ENCODE measurements around the gene RHOXF2. TPM values are rescaled to one million over a fixed set of nuclear protein-coding genes. Genes with fewer than 3 reads are reported as not detected.
"Not testable (repeated sequence)": the region's sequence is repeated elsewhere in the genome, so short reads cannot be mapped to it uniquely, and the experiment has no call there.

RHOXF2 gene, protein sequence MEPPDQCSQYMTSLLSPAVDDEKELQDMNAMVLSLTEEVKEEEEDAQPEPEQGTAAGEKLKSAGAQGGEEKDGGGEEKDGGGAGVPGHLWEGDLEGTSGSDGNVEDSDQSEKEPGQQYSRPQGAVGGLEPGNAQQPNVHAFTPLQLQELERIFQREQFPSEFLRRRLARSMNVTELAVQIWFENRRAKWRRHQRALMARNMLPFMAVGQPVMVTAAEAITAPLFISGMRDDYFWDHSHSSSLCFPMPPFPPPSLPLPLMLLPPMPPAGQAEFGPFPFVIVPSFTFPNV
- not detected in 2 replicates for total RNA-seq (2014; rRNA removed; shearing (Covaris generic))
- polyA plus RNA-seq (2014; cell fraction: nucleus; rRNA removed): not detected in 2 replicates

DNA sequence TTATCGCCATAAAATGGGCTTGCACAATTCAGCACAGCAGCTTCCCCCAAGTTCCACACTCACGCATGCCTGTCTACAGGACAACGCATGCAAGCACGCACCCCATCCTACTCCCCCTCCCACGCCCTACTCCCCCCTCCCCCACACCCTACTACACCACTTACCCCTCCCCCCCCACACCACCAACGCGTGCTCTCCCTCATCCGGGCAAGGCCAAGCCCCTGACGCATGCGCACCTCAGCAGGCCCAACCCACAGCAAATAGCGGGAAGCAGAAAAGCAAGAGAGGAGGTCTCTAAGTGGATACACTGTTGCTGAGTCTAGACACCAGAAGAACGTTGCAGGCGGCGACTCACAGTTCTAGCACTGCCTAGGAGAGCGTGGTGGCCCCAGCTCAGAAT is at the start of gene RHOXF2:
TSS of gene RHOXF2 (plus strand) at position 301 of the 400 bp plus-strand sequence. CDS start 138 bp downstream, outside the sequence.
- not testable (repeated sequence) for DNase-seq (ENCODE audit: extremely low read depth, low read depth)

DNA sequence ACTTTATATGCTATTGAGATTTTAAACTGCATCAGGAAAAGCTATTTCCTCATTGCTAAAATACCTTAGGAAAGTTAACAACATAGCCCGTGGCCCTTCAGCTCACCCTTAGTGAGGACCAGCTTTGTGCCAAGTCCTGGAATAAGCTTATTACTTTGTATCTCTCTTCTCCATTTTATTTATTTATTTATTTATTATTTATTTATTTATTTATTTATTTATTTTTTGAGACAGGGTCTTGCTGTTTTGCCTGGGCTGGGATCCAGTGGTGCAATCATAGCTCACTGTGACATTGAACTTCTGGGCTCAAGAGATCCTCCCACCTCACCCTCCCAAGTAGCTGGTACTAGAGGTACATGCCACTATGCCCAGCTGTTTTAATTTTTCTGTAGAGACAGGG is 49.0 kb upstream of the RHOXF2 start:
- no peak for DNase-seq (ENCODE audit: extremely low read depth, low read depth)

DNA sequence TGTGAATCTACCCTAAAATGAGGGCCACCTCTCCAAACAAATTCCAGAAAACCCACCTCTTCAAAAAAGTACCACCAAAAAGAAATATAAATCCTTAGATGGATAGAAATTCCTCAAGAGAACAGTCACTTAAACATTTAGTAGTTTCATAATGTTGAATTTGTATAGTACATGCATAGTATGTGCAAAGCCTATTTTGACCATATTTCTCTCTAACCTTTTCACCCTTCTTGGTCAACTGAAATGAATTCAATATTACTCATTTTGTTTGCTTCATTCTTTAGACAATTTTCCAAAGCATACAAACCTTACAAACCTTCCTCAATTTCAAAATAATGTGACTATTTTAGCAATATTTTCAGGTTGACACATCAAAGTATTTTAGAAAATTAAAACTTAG is 46.8 kb upstream of the RHOXF2 start:
- DNase-seq (ENCODE audit: extremely low read depth, low read depth): no peak

DNA sequence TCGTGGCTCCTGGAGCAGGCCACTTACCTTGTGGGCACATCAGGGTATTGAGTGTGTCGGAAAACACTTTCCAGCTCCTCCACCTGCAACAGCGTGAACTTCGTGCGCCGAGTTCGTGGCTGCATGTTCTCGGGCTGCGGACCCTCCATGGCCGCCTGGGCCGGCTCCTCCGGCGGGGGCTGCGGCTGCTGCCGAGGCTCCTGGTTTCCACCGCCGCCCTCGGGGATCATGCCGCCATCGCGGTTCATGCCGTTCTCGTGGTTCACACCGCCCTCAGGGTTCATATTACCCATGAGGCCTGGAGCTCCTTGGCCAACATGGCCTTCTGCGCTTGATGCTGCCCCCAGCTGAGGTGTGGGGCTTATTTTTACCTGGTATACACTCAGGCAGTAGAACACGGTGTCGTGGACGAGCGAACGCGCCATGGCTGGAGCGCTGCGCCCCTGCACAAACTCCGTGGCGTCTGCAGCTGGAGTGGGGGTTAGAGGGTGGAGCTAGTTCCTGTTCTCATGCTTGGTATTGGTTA is 42.9 kb upstream of the RHOXF2 start, which contains the start of gene RHOXF1:
TSS of gene RHOXF1 (minus strand) at position 476 of the 526 bp plus-strand sequence. CDS start at position 425, 51 bp downstream.
- no peak for DNase-seq (ENCODE audit: extremely low read depth, low read depth)

DNA sequence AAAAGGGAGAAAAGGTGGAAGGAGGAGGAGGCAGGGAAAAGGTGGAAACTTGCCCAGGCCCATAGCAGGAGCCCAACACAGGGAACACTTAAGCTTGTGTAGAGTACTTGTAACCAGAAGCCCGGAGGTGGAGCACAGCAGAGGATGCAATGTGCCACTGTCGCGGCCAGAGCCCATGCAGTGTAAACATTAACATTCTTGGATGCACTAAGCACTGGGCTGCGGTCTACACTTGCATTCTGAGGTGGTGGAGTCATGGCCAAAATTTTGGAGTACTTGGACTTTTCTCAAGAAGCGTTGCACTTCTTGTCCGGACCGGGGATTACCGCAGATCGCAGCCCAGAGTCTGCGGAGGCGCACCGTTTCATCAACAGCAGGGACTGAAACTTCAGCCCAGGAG is 38.2 kb upstream of the RHOXF2 start:
- DNase-seq (ENCODE audit: extremely low read depth, low read depth): no peak

DNA sequence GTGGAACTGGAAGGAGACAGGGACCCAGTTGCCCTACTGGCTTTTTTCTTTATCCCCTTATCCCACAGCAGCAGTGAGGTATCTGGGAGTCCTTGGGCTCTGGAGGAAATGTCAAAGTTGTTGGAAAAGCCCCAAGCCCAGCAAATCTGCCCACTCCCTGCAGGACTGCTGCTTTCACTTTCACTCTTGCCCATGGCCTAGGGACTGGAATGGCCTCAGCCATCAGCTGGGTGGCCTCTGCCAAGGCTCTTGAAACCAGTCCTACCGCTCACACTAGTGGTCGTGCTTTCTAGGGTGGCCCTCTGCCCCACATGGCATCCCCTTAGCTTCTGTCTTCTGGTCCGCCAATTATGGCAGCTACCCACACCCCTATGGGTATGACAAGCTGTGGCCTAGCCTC is 33.0 kb upstream of the RHOXF2 start:
- DNase-seq (ENCODE audit: extremely low read depth, low read depth): no peak

DNA sequence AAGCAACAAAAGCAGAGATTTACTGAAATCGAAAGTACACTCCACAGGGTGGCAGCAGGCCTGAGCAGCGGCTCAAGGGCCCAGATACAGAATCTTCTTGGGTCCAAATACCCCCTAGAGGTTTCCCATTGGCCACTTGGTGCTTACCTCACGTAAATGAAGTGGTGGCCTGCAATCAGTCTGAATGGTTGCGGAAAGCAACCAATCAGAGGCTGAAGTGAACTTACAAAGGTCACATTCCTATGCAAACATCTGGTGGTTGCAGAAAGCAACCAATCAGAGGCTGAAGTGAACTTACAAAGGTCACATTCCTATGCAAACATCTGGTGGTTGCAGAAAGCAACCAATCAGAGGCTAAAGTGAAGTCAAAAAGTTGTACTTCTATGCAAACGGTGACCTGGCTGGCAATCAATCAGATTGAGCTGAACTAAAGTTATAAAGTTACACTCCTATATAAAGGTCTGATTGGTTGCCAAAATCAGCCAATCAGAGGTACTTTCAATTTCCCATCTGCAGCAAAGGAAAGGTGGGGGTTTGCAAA is 30.0 kb upstream of the RHOXF2 start:
- not testable (repeated sequence) for DNase-seq (ENCODE audit: extremely low read depth, low read depth)

DNA sequence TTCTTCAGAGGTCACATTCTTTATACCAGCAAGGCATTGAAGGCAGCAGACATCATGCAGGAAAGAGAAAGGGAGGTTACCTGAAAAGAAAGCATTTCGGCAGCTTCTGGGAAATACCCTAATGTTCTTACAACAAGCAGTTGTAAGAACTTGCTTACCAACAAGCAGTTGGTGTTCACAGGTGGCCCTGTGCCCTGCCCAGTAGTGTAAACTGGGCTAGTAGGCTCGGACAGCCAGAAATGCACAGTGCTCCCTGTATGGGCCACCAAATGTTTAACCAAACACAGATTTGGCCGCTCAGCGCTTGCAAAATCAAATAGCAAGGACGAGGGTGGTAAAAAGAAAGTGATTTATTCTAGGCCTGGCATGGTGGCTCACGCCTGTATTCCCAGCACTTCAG is 22.3 kb upstream of the RHOXF2 start:
- DNase-seq (ENCODE audit: extremely low read depth, low read depth): no peak

DNA sequence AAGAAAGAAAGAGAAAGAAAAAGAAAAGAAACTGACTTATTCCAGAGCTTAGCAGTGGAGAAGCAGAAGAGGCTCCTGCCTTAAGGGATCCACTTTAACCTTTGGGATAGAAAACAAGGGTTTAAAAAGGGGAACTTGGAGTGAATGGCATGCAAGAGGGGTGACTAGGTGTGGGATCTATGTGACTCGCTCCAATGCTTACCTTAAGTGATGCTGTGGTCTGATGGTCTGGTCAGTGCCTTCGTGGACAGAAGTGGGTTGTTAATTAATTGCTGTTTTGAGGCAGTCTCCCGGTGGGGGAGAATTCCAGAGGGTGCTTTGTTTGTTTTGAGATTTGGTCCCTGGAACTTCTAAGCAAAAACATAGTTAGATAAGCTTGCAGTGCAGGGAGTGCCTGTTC is 21.6 kb upstream of the RHOXF2 start:
- no peak for DNase-seq (ENCODE audit: extremely low read depth, low read depth)

DNA sequence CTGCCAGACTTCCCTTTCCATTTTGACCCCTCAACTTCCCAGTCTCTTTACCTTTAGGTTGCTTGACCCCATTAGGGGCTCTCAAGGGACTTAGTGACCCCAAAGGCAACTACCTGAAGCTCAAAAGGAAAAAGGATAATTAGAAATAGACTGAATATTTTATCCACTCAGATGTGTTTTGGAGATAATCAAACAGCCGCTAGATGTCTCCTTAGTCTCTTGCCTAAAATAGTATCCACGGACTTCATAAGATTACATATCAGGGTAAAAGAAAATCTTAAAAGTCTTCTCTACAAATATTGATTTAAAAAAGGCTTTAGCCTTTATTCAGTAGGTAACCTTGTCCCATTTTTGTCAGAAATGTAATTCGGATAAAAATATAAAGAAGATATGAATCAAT is 21.0 kb upstream of the RHOXF2 start:
- peak; percentile 8 for DNase-seq (ENCODE audit: extremely low read depth, low read depth)

DNA sequence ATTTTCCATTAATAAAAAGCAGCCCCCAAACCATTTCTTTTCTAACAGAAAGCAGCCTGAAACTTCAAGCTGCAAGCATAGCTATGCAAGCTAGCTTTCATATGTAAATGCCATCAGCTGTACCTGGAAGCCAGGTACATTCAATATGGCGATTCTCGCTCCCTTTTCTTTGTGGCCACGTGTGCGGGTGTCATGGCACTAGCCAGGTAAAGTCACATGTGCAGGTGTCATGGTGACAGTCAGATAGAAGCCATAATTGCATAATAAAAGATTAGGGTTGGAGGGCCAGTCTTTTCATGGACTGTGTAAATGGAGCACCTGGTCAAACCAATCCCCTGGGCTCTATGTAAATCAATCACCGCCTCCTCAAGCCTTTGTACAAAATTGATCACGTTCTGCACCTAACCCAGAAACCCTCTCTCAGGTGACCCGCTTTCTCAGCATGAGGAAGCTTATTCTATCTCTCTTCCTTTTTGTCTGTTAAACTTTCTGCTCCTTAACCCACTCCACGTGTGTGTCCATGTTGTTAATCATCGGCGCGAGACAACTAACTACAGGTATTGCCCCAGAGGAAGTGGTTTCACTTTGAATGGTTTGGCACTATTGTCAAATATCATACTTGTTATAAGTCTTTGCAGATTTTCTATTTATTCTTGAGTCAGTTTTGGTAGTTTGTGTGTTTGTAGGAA is 18.0 kb upstream of the RHOXF2 start:
- DNase-seq (ENCODE audit: extremely low read depth, low read depth): no peak

DNA sequence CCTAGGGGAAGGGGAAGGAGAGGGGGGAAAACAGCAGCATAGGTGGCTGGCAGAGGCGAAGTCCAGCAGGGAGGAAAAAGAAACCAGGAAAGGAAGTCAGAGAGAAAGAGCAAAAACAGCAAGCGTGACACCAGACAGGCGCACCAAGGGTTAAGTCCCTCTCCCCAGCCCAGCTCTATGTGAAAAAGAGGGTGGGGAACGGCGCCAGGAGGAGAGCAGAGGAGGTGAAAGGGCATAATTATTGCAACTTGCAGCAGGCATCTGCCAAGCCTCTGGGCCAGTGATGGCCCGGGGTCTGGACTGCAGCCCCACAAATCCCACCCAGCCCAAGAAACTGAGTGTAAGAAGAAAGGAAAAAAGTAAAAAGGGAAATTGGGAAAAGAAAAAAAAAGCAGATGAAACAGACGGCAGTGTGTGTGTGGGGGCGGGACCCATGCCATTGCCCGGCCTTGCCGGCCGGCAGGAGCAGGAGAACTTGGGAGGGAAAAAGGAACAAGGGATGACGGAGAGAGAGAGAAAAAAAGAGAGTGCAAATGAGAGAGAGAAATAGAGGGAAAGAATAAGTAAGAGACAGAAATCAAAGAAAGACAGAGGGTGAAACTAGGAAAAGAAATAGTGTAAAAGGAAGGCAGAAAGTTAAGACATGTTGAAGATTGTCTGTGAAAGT is 14.1 kb upstream of the RHOXF2 start:
- no peak for DNase-seq (ENCODE audit: extremely low read depth, low read depth)

DNA sequence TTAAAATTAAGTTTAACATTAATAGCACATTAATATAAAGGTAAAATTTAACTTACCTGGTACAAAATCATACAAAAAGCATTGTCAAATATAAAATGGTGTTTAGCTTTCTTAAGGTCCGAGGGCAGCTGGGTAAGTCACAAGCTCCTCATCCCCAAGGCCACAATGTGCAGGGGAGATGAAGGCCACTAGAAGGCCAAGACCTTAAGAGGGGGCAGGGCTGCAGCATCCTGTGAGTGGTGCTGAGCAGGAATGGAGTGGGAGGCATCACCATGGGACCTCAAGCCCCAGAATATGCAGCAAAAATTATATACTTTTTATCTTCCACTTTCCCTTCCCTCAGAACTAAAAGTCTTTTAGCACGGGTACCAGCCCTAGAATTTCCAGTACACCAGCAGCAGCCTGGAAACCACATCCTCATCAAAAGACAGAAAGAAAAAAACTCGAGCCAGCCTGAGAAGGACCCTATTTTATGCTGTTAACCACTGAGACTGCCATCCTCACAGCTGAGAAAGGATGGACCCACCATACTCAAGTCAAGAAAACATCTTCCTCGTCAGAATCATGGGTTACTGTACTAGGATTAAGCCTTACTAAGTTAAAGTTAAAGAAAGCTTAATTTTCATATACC is 13.0 kb upstream of the RHOXF2 start:
- DNase-seq (ENCODE audit: extremely low read depth, low read depth): no peak

DNA sequence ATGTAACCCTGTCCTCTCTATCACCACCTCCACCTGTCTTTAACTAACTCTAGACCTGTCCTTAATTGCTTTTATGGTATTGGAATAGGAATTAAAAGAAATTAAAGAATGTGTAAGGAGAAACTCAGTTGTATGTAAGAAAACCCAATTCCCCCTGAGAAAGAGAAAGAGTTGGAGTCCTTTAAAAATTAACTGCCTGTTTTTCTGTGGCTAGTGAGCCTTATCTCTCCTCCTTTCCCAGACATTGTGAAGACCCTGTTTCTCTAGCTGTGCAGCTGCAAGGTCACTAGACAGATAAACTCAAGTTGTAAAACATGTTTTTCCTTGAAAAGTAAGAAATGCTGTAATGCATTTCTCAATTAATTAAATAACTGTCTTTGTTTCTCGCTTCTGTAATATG is 12.1 kb upstream of the RHOXF2 start:
- DNase-seq (ENCODE audit: extremely low read depth, low read depth): not testable (repeated sequence)

DNA sequence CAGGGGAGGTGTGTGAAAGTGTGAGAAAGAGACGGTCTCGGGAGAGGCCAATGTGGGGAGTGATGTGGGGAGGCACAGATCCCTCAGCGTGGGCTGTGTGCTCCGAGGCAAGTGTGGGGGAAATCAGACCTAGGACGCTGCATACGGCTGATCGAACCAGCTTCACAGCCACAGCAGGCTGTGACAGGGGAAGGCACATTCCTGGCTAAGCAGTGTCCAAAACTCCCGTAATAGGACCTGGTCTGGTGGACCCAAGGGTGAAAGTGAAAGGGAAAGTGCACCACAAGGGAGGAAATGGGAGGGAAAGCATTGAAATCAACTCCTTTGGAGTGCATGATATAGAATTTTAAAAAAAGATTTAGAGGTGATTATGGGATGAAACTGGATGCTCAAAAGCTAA is 10.9 kb upstream of the RHOXF2 start:
- DNase-seq (ENCODE audit: extremely low read depth, low read depth): no peak

DNA sequence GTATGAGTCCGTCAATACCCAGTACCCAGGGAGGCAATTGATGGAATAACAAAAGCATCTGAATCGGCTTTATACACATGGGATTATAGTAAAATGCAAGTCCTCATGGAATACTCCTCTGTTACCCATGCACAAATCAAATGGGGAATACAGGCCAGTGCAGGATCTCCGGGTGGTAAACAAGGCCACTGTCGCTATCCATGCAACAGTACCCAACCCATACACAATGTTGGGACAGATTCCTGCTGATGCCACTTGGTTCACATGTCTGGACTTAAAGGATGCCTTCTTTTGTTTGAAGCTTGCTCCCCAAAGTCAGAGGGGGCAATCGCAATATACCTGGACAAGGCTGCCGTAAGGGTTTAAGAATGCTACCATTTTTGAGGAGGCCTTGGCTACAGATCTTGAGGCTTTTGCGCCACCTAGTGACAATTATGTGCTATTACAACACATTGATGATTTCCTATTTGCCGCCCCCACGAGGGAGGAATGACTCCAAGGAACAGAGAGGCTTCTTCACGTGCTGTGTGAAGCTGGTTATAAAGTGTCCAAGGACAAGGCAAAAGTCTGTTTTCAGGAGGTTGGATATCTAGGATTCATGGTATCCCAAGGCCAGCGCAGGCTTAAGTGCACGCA is 8.2 kb upstream of the RHOXF2 start:
- not testable (repeated sequence) for DNase-seq (ENCODE audit: extremely low read depth, low read depth)

DNA sequence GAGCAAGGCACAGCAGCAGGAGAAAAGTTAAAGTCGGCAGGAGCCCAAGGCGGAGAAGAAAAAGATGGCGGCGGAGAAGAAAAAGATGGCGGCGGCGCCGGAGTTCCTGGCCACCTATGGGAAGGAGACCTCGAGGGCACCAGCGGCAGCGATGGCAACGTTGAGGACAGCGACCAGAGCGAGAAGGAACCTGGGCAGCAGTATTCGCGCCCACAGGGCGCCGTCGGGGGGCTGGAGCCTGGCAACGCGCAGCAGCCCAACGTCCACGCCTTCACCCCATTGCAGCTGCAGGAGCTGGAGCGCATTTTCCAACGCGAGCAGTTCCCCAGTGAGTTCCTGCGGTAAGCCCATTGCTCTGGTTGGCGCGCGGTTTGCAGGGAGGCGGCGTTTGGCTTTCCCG is 673 bp downstream of the RHOXF2 start:
- not testable (repeated sequence) for DNase-seq (ENCODE audit: extremely low read depth, low read depth)

DNA sequence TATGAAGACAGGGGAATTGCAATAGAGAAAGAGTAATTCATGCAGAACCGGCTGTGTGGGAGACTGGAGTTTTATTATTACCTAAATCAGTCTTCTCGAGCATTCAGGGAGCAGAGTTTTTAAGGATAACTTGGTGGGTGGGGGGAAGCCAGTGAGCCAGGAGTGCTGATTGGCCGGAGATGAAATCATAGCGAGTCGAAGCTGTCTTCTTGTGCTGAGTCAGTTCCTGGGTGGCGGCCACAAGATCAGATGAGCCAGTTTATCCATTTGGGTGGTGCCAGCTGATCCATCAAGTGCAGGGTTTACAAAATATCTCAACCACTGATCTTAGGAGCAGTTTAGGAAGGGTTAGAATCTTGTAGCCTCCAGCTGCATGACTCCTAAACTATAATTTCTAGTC is 34.8 kb downstream of the RHOXF2 start:
- DNase-seq (ENCODE audit: extremely low read depth, low read depth): not testable (repeated sequence)

DNA sequence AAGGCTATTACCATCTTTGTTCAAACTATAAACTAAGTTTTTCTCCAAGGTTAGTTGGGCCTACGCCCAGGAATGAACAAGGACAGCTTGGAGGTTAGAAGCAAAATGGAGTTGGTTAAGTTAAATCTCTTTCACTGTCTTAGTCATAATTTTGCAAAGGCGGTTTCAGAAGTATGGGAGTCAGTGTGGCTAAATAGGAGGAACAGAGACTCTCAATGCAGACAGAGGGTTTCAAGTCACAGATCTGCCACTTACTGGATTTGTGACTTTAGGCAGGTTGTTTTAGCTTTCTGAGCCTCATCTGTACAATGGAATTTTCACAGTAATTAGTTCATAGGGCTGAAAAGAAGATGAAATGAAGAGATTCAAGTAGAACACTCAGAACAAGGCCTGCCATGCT is 35.3 kb downstream of the RHOXF2 start:
- DNase-seq (ENCODE audit: extremely low read depth, low read depth): not testable (repeated sequence)

DNA sequence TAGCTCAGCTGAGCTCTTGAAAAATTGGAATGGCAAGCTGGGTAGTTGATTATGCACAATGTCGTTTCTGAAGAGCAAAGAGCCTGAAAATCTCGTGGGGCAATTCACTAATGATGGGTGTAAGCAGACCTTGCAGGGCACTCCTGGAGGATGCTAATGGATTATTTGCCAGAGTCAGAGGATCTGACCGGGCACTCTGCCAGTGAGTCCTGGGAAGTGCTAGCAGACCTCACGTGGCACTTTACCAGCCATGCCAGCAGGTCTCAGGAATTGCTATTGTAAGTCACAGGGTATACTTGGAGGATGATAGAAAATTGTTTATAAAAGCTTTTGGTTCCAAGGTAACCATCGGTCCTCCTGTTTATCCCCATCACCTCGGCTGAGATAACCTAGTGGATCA is 37.4 kb downstream of the RHOXF2 start:
- DNase-seq (ENCODE audit: extremely low read depth, low read depth): not testable (repeated sequence)
